ENCODE data around the gene SCAF1. TPM values are rescaled to one million over a fixed set of nuclear protein-coding genes. Genes with fewer than 3 reads are reported as not detected.

The SCAF1 gene
- total RNA-seq, 2 experiments from 2014 or later = 43.3 to 64.0 TPM

GRCh38 chr19:49669516-49669915 lies 27.5 kb downstream of the SCAF1 start:
- Mint-ChIP-seq H3K36me3 (ENCODE audit: low read depth) (peaks cover 28% of the 10 kb centered on the region), H3K4me3 (no peak overlapping the region), H3K4me1 (peaks cover 17% of the 10 kb centered on the region), H3K9me3 (ENCODE audit: low read depth) (no peaks in the 10 kb centered on the region), H3K27ac (no peak overlapping the region), H3K27me3 (no peaks in the 10 kb centered on the region)
- POLR2A ChIA-PET = no interaction called here
- intact Hi-C loops (cut with DNase I, micrococcal nuclease) = loop anchor here in 1 of 2 experiments (10.0 kb wide), 1 partner anchor 1345 kb away; the partner anchor contains the start of gene EMP3
- ATAC-seq (no peak), DNase-seq (no peak)
- CTCF ChIA-PET = interaction anchor here (1.7 kb wide), 1 partner anchor 26 kb away, joined by 3 read pairs; no protein-coding TSS in a partner anchor

GRCh38 chr19:49672131-49672919 lies 30.3 kb downstream of the SCAF1 start:
- ATAC-seq = no peak
- H3K27ac Mint-ChIP-seq = no peak overlapping the region
- no peaks in the 10 kb centered on the region for H3K9me3 Mint-ChIP-seq (ENCODE audit: low read depth)
- H3K36me3 Mint-ChIP-seq (ENCODE audit: low read depth) = peaks cover 23% of the 10 kb centered on the region
- peak; percentile 87 for DNase-seq
- POLR2A ChIA-PET = interaction anchor here (1.1 kb wide), 1 partner anchor 32 kb away, joined by 5 read pairs; the partner anchor contains the start of gene RRAS
- H3K4me3 Mint-ChIP-seq = no peak overlapping the region
- intact Hi-C loops (cut with DNase I, micrococcal nuclease) = loop anchor here in 1 of 2 experiments (1.0 to 10.0 kb wide), 2 partner anchors 166 to 798 kb away; partner anchors contain the start of gene PPP1R15A
- H3K4me1 Mint-ChIP-seq = peaks cover 15% of the 10 kb centered on the region
- CTCF ChIA-PET = interaction anchor here (0.8 to 7.0 kb wide), 9 partner anchors 8 to 193 kb away, joined by 3 to 62 read pairs (median 3); partner anchors contain the start of genes AP2A1, RRAS and SCAF1
- no peaks in the 10 kb centered on the region for H3K27me3 Mint-ChIP-seq

- Mint-ChIP-seq H3K4me1 (peaks cover 38% of the 10 kb centered on the region), H3K36me3 (ENCODE audit: low read depth) (peaks cover 26% of the 10 kb centered on the region), H3K27me3 (no peaks in the 10 kb centered on the region), H3K9me3 (ENCODE audit: low read depth) (no peaks in the 10 kb centered on the region), H3K4me3 (peak overlapping the region; percentile 94), H3K27ac (peak overlapping the region; percentile 99)
- ATAC-seq = peak; percentile 7
- CTCF ChIA-PET = interaction anchor here (0.6 to 7.0 kb wide), 16 partner anchors 11 to 1502 kb away, joined by 3 to 62 read pairs (median 5); partner anchors contain the start of genes ADM5, BCL2L12, CPT1C and IRF3
- intact Hi-C loops (cut with DNase I, micrococcal nuclease) = loop anchor here (1.0 to 10.0 kb wide), 20 partner anchors 11 to 1419 kb away; partner anchors contain the start of genes BCL2L12 (in 2 of the 2), IRF3 (in 2 of the 2), RPS11 (in 2 of the 2) and AKT1S1 (in 1 of the 2)
- POLR2A ChIA-PET = interaction anchor here (0.6 to 3.8 kb wide), 12 partner anchors 9 to 223 kb away, joined by 3 to 39 read pairs (median 4); partner anchors contain the start of genes ALDH16A1, BCL2L12, IRF3 and RPS11
- peak; percentile 66 for DNase-seq
These were observed 34.3 kb downstream of the SCAF1 start for GRCh38 chr19:49676136-49676783.

GRCh38 chr19:49676784-49677230 lies 34.8 kb downstream of the SCAF1 start:
- peaks cover 39% of the 10 kb centered on the region for H3K4me1 Mint-ChIP-seq
- peaks cover 26% of the 10 kb centered on the region for H3K36me3 Mint-ChIP-seq (ENCODE audit: low read depth)
- peak overlapping the region; percentile 94 for H3K4me3 Mint-ChIP-seq
- peak overlapping the region; percentile 99 for H3K27ac Mint-ChIP-seq
- ChIA-PET POLR2A (interaction anchor here (0.6 to 3.8 kb wide), 13 partner anchors 9 to 223 kb away, joined by 3 to 39 read pairs (median 4); partner anchors contain the start of genes ALDH16A1, BCL2L12, IRF3 and RPS11), CTCF (interaction anchor here (0.7 to 7.0 kb wide), 14 partner anchors 11 to 571 kb away, joined by 3 to 62 read pairs (median 5); partner anchors contain the start of genes ADM5, BCL2L12, CPT1C and IRF3)
- ATAC-seq = peak; percentile 77
- H3K27me3 Mint-ChIP-seq = no peaks in the 10 kb centered on the region
- intact Hi-C loops (cut with DNase I, micrococcal nuclease) = loop anchor here (1.0 to 10.0 kb wide), 22 partner anchors 12 to 1420 kb away; partner anchors contain the start of genes BCL2L12 (in 2 of the 2), IRF3 (in 2 of the 2), RPS11 (in 2 of the 2) and AKT1S1 (in 1 of the 2)
- H3K9me3 Mint-ChIP-seq (ENCODE audit: low read depth) = no peaks in the 10 kb centered on the region
- DNase-seq = peak; percentile 100

- DNase-seq = peak; percentile 67
- intact Hi-C loops (cut with DNase I, micrococcal nuclease) = loop anchor here (1.0 to 10.0 kb wide), 11 partner anchors 85 to 1420 kb away; partner anchors contain the start of genes CARD8 (in 1 of the 2), DBP (in 1 of the 2), GYS1 (in 1 of the 2) and PNKP (in 1 of the 2)
- H3K27ac Mint-ChIP-seq = peak within 1 kb of the TSS; percentile 99
These were observed 35.4 kb downstream of the SCAF1 start, which contains the start of gene PRMT1 for GRCh38 chr19:49677231-49677900. PRMT1 (plus strand) TSS chr19:49677271; CDS start chr19:49677281, 10 bp downstream.

GRCh38 chr19:49677901-49678674 lies 36.1 kb downstream of the SCAF1 start:
- ATAC-seq (peak; percentile 8), DNase-seq (peak; percentile 91)
- intact Hi-C loops (cut with DNase I, micrococcal nuclease) = loop anchor here (1.0 to 10.0 kb wide), 14 partner anchors 38 to 1421 kb away; partner anchors contain the start of genes CARD8 (in 1 of the 2), DBP (in 1 of the 2), FLT3LG (in 1 of the 2) and GYS1 (in 1 of the 2)
- peak overlapping the region; percentile 94 for H3K4me3 Mint-ChIP-seq
- H3K4me1 Mint-ChIP-seq = peaks cover 40% of the 10 kb centered on the region
- no peaks in the 10 kb centered on the region for H3K27me3 Mint-ChIP-seq
- H3K9me3 Mint-ChIP-seq (ENCODE audit: low read depth) = no peaks in the 10 kb centered on the region
- peaks cover 31% of the 10 kb centered on the region for H3K36me3 Mint-ChIP-seq (ENCODE audit: low read depth)
- ChIA-PET POLR2A (interaction anchor here (0.5 to 3.8 kb wide), 5 partner anchors 9 to 205 kb away, joined by 3 to 39 read pairs (median 3); partner anchors contain the start of genes FLT3LG, RRAS and SCAF1), CTCF (interaction anchor here (0.6 to 4.8 kb wide), 23 partner anchors 10 to 343 kb away, joined by 3 to 33 read pairs (median 4); partner anchors contain the start of genes ADM5, CPT1C, IRF3 and RRAS)
- H3K27ac Mint-ChIP-seq = peak overlapping the region; percentile 93

More at GRCh38 chr19:49677231-49677900, 35.4 kb downstream of the SCAF1 start, which contains the start of gene PRMT1:
- ChIA-PET CTCF (interaction anchor here (0.6 to 4.8 kb wide), 13 partner anchors 10 to 571 kb away, joined by 3 to 33 read pairs (median 5); partner anchors contain the start of genes ADM5, BCL2L12, CPT1C and IRF3), POLR2A (interaction anchor here (1.0 to 3.8 kb wide), 7 partner anchors 9 to 182 kb away, joined by 3 to 39 read pairs (median 7); partner anchors contain the start of genes RPS11, RRAS and SCAF1)
- Mint-ChIP-seq H3K36me3 (ENCODE audit: low read depth) (peaks cover 28% of the 10 kb centered on the region), H3K4me1 (peaks cover 39% of the 10 kb centered on the region), H3K9me3 (ENCODE audit: low read depth) (no peaks in the 10 kb centered on the region), H3K4me3 (peak within 1 kb of the TSS; percentile 94), H3K27me3 (no peaks in the 10 kb centered on the region)
- ATAC-seq = no peak

GRCh38 chr19:49678985-49679770 lies 37.2 kb downstream of the SCAF1 start:
- Mint-ChIP-seq H3K27me3 (no peaks in the 10 kb centered on the region), H3K4me1 (peaks cover 40% of the 10 kb centered on the region), H3K27ac (peak overlapping the region; percentile 93), H3K9me3 (ENCODE audit: low read depth) (no peaks in the 10 kb centered on the region), H3K36me3 (ENCODE audit: low read depth) (peaks cover 34% of the 10 kb centered on the region), H3K4me3 (peak overlapping the region; percentile 94)
- ChIA-PET POLR2A (interaction anchor here (0.5 to 3.8 kb wide), 4 partner anchors 38 to 206 kb away, joined by 3 to 39 read pairs (median 4); partner anchors contain the start of genes FLT3LG, RRAS and SCAF1), CTCF (interaction anchor here (0.6 to 4.8 kb wide), 17 partner anchors 10 to 946 kb away, joined by 3 to 33 read pairs (median 4); partner anchors contain the start of genes ADM5, IRF3, RRAS and SCAF1)
- intact Hi-C loops (cut with DNase I, micrococcal nuclease) = loop anchor here (1.0 to 10.0 kb wide), 8 partner anchors 39 to 1422 kb away; partner anchors contain the start of genes CARD8 (in 1 of the 2), FLT3LG (in 1 of the 2), GYS1 (in 1 of the 2) and PNKP (in 1 of the 2)
- DNase-seq = no peak
- ATAC-seq = no peak

GRCh38 chr19:49679771-49680413 lies 37.9 kb downstream of the SCAF1 start:
- H3K27ac Mint-ChIP-seq = peak overlapping the region; percentile 75
- CTCF ChIA-PET = interaction anchor here (0.7 to 4.8 kb wide), 4 partner anchors 9 to 114 kb away, joined by 3 to 33 read pairs (median 3); partner anchors contain the start of genes ADM5, RRAS and SCAF1
- intact Hi-C loops (cut with DNase I, micrococcal nuclease) = loop anchor here (1.0 to 10.0 kb wide), 7 partner anchors 100 to 1423 kb away; partner anchors contain the start of genes CARD8 (in 1 of the 2), GYS1 (in 1 of the 2), NOSIP (in 1 of the 2) and PNKP (in 1 of the 2)
- DNase-seq = no peak
- H3K4me3 Mint-ChIP-seq = peak overlapping the region; percentile 46
- POLR2A ChIA-PET = no interaction called here
- no peaks in the 10 kb centered on the region for H3K9me3 Mint-ChIP-seq (ENCODE audit: low read depth)
- H3K27me3 Mint-ChIP-seq = no peaks in the 10 kb centered on the region
- H3K36me3 Mint-ChIP-seq (ENCODE audit: low read depth) = peaks cover 37% of the 10 kb centered on the region
- no peak for ATAC-seq
- peaks cover 40% of the 10 kb centered on the region for H3K4me1 Mint-ChIP-seq

Data from activated CD4-positive, alpha-beta T cell treated with anti-CD3 and anti-CD28 coated beads for 36 hours (primary cell).